Erythroblast (primary cell): ENCODE data around the gene TXNL4A.
"Not testable (repeated sequence)": the region's sequence is repeated elsewhere in the genome, so short reads cannot be mapped to it uniquely, and the experiment has no call there.

Source experiments
- GATA1 ChIP-seq: IDR thresholded peaks from 2 replicates; pipeline ENCODE4 v1.6.1; 2011; ENCODE audit warnings: low read depth, mild to moderate bottlenecking, control low read depth, low read length, moderate library complexity
- POLR2A ChIP-seq: IDR thresholded peaks from 2 replicates; pipeline ENCODE4 v1.6.1; 2011; ENCODE audit warnings: mild to moderate bottlenecking, low read length

DNA sequence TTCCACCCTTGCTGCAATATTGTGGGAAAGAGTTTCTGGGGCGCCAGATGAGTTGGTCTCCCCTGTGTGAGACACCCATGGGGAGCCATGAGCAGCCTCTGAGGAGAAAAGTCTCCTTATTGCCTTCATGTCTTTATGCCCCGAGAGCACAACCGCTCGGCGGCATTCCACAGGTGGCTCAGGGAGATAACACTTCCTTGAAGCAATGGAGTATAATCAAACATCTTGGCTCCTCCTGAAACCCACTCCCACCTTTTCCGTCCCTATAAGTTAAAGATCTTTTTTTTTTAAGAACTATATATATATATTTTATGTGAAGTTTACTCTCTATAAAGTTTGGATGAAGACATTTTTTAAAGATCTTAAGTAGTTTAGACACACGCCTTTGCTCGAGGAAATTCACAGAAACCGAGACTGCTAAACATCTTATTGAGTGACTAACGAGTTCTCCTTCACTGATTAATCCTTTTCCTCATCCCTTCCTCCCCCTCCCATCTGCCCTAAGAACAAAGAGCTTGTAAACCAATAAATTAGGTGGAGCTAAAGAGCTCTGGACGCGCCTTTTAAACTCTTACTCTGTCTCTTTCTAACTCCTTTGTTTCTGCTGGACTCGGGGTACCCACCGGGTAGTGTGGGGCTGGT lies 23.3 kb upstream of the TXNL4A start:
- TF ChIP-seq POLR2A, GATA1: not testable (repeated sequence)
